Prostate gland (tissue), 2 donors: ENCODE results near the gene NDFIP2.

Experiments
- CTCF ChIP-seq, 4 experiments: fragments of 200-600 bp in 2 of 4; fragments of 450-650 bp in 2 of 4; sonication (generic) in 2 of 4; IDR thresholded peaks; 1 replicate in 3 of 4; 2 replicates in 1 of 4; pipeline ENCODE4 v1.5.1; 2016 to 2019; ENCODE audit warnings: antibody characterized with exemption in 4 of 4, mild to moderate bottlenecking in 2 of 4, moderate library complexity in 2 of 4
- POLR2A ChIP-seq: fragments of 450-650 bp; IDR thresholded peaks from one replicate; pipeline ENCODE4 v1.6.1; 2016; ENCODE audit warnings: antibody characterized with exemption, mild to moderate bottlenecking
- POLR2AphosphoS5 ChIP-seq: sonication (generic); formaldehyde crosslinking; IDR thresholded peaks from one replicate; pipeline ENCODE4 v1.6.1; 2017; ENCODE audit warnings: antibody characterized with exemption

- no peak for TF ChIP-seq CTCF (IDR thresholded peaks at IDR 0.05)
- no peak for TF ChIP-seq POLR2AphosphoS5
- TF ChIP-seq POLR2A, result no peak
These were observed 35.6 kb downstream of the NDFIP2 start for GRCh38 chr13:79516595-79516994.
